Smooth muscle cell (in vitro differentiated cells): ENCODE measurements around the gene BBOF1. TPM values are rescaled to one million over a fixed set of nuclear protein-coding genes. Genes with fewer than 3 reads are reported as not detected.

Experiments used
- DNase-seq: peaks from one replicate; lab custom pipeline; 2025; ENCODE audit not compliant: unreplicated experiment; lab: John Stamatoyannopoulos, UW
- H2AFZ ChIP-seq: fragments of 200-600 bp; sonication (generic); 2 replicates; pipeline ENCODE4 v1.6.0; 2016; ENCODE audit warnings: antibody characterized with exemption, low read depth, mild to moderate bottlenecking
- H3F3A ChIP-seq: fragments of 200-600 bp; sonication (generic); 2 replicates; pipeline ENCODE4 v1.6.0; 2017; ENCODE audit warnings: antibody characterized with exemption, low read depth
- H3K27ac ChIP-seq: fragments of 200-600 bp; sonication (generic); 2 replicates; pipeline ENCODE4 v1.5.1; 2016; ENCODE audit warnings: low read depth, mild to moderate bottlenecking
- H3K27me3 ChIP-seq: fragments of 200-600 bp; sonication (generic); 2 replicates; pipeline ENCODE4 v1.6.1; 2016; ENCODE audit warnings: low read depth, mild to moderate bottlenecking
- H3K36me3 ChIP-seq: fragments of 200-600 bp; sonication (generic); 2 replicates; pipeline ENCODE4 v1.5.1; 2016; ENCODE audit warnings: low read depth
- H3K4me1 ChIP-seq: fragments of 200-600 bp; sonication (generic); 2 replicates; pipeline ENCODE4 v1.5.1; 2016; ENCODE audit warnings: low read depth
- H3K4me2 ChIP-seq: fragments of 200-600 bp; sonication (generic); 2 replicates; pipeline ENCODE4 v1.6.0; 2016; ENCODE audit warnings: mild to moderate bottlenecking
- H3K4me3 ChIP-seq: fragments of 200-600 bp; sonication (generic); 2 replicates; pipeline ENCODE4 v1.5.1; 2016; ENCODE audit warnings: mild to moderate bottlenecking
- H3K79me2 ChIP-seq: fragments of 200-600 bp; sonication (generic); 2 replicates; pipeline ENCODE4 v1.6.0; 2016; ENCODE audit warnings: low read depth, mild to moderate bottlenecking
- H3K9ac ChIP-seq: fragments of 200-600 bp; sonication (generic); 2 replicates; pipeline ENCODE4 v1.6.0; 2016; ENCODE audit warnings: low read depth
- H3K9me3 ChIP-seq: fragments of 200-600 bp; sonication (generic); replicated peaks from 2 replicates; pipeline ENCODE4 v1.5.1; 2016; ENCODE audit warnings: low read depth
- H4K20me1 ChIP-seq: fragments of 200-600 bp; sonication (generic); 2 replicates; pipeline ENCODE4 v1.6.0; 2016; ENCODE audit warnings: low read depth
- WGBS: methylation state at CpG from one replicate; pipeline ENCODE4 v1.1.7; 2016; ENCODE audit warnings: low lambda C conversion rate; 5-methylcytosine and 5-hydroxymethylcytosine counted together
- polyA plus RNA-seq: library from polyadenylated mRNA; unstranded; fragments of >200 nt; fragmentation: Nextera tagmentation; extraction: Ambion mirVana; gene quantifications from 2 replicates; pipeline ENCODE4 v1.2.1, GENCODE V29; 2016
- total RNA-seq: library from RNA; depleted of rRNA; stranded (reverse); fragments of >200 nt; gene quantifications from 2 replicates; pipeline ENCODE4 v1.2.3, GENCODE V29; 2014
- TF ChIP-seq, protein P1 (sequence below): fragments of 200-600 bp; sonication (generic); IDR thresholded peaks from 2 replicates; pipeline ENCODE4 v1.5.1; 2017; ENCODE audit warnings: borderline replicate concordance, mild to moderate bottlenecking, antibody characterized with exemption; ENCODE audit not compliant: insufficient read depth, poor library complexity, severe bottlenecking

BBOF1 gene
- total and polyA plus RNA-seq, 2 experiments from 2014 or later, result 6.4 to 6.5 TPM

GRCh38 chr14:73995977-73996378, 23.2 kb upstream of the BBOF1 start:
- TF ChIP-seq, protein P1, sequence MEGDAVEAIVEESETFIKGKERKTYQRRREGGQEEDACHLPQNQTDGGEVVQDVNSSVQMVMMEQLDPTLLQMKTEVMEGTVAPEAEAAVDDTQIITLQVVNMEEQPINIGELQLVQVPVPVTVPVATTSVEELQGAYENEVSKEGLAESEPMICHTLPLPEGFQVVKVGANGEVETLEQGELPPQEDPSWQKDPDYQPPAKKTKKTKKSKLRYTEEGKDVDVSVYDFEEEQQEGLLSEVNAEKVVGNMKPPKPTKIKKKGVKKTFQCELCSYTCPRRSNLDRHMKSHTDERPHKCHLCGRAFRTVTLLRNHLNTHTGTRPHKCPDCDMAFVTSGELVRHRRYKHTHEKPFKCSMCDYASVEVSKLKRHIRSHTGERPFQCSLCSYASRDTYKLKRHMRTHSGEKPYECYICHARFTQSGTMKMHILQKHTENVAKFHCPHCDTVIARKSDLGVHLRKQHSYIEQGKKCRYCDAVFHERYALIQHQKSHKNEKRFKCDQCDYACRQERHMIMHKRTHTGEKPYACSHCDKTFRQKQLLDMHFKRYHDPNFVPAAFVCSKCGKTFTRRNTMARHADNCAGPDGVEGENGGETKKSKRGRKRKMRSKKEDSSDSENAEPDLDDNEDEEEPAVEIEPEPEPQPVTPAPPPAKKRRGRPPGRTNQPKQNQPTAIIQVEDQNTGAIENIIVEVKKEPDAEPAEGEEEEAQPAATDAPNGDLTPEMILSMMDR, result no peak
- H3K9ac ChIP-seq, result no peak overlapping the region
- 95% methylated on average over 8 of the region's 8 CpGs for WGBS
- no peaks in the 10 kb centered on the region for H3K27me3 ChIP-seq
- DNase-seq, result no peak
- no peaks in the 10 kb centered on the region for H4K20me1 ChIP-seq
- H3K9me3 ChIP-seq, result no peaks in the 10 kb centered on the region
- H3K4me3 ChIP-seq, result peak overlapping the region; percentile 13
- H3K27ac ChIP-seq, result no peak overlapping the region
- no peak overlapping the region for H3K4me2 ChIP-seq
- no peaks in the 10 kb centered on the region for H3K4me1 ChIP-seq
- H3K36me3 ChIP-seq, result no peaks in the 10 kb centered on the region
- no peaks in the 10 kb centered on the region for H3K79me2 ChIP-seq
- H3F3A ChIP-seq, result no peaks in the 10 kb centered on the region
- H2AFZ ChIP-seq, result no peak overlapping the region

DNA sequence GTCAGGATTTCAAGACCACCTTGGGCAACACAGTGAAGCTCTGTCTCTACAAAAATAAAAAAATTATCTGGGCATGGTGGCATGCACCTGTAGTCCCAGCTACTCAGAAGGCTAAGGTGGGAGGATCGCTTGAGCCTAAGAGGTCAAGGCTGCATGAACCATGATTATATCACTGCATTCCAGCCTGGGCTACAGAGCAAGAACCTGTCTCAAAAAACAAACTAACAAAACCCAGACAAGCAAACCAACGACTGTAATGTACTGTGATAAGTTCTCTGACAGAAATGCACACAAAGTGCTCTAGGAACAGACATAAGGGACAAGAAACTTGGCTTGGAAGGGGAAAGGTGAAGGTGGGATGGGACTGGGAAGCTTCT, 22.4 kb upstream of the BBOF1 start:
- H3K9ac ChIP-seq, result no peak overlapping the region
- no peaks in the 10 kb centered on the region for H3K36me3 ChIP-seq
- no peaks in the 10 kb centered on the region for H4K20me1 ChIP-seq
- H3K27me3 ChIP-seq, result no peaks in the 10 kb centered on the region
- no peak for DNase-seq
- no peaks in the 10 kb centered on the region for H3F3A ChIP-seq
- no peak overlapping the region for H2AFZ ChIP-seq
- H3K9me3 ChIP-seq, result no peaks in the 10 kb centered on the region
- 86% methylated on average over 2 of the region's 2 CpGs for WGBS
- H3K4me2 ChIP-seq, result no peak overlapping the region
- H3K79me2 ChIP-seq, result no peaks in the 10 kb centered on the region
- H3K4me3 ChIP-seq, result peak overlapping the region; percentile 13
- TF ChIP-seq, protein P1, result no peak
- H3K27ac ChIP-seq, result no peak overlapping the region
- H3K4me1 ChIP-seq, result no peaks in the 10 kb centered on the region

DNA sequence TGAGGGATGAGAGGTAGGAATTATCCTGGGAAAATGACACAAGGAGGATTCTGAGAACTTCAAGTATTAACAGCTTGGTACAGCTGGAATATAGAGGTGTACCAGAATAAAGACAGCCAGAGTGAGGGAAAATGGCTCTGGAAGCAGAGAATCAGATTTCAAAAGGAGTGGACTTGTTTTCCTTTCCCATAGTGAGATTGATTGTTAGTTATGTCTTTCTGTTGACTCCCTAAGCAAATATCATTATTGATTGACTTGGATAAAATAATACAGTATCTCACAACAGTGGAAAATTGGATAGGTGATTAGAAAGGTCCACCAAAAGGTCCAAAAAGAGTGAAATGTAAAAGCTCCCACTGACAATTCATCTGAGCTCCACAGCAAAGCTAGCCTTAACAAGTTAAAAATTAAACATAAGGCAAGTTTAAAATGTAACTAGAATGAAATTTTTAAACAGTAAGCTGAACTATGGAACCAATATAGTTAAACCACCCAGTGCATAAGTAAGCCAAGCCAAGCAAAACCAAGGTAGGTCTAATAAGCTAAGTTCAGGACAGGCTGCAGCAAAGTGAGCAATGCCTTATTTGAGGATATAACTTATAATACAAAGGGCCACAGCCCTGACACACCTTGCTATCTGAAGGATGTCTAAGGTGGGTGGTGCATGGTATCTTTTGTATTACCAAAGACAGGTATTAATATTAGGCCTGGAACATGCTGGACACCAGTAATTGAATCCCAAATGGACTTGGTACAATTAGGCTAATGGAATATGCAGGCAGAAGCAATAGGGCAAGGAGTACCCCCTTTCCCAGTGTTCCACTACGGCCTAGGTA, 21.8 kb upstream of the BBOF1 start:
- Histone ChIP-seq H3K27ac (no peak overlapping the region), H3K4me3 (peak overlapping the region; percentile 13), H2AFZ (no peak overlapping the region), H3K79me2 (no peaks in the 10 kb centered on the region), H3K27me3 (no peaks in the 10 kb centered on the region), H4K20me1 (no peaks in the 10 kb centered on the region), H3K4me2 (no peak overlapping the region), H3K36me3 (no peaks in the 10 kb centered on the region), H3K9me3 (no peaks in the 10 kb centered on the region), H3K4me1 (no peaks in the 10 kb centered on the region), H3K9ac (no peak overlapping the region), H3F3A (no peaks in the 10 kb centered on the region)
- no peak for DNase-seq
- TF ChIP-seq, protein P1, result no peak
- WGBS, result 100% methylated on average over 1 of the region's 1 CpG

GRCh38 chr14:73997944-73998447, 21.2 kb upstream of the BBOF1 start:
- H3K4me2 ChIP-seq, result no peak overlapping the region
- H3K36me3 ChIP-seq, result no peaks in the 10 kb centered on the region
- TF ChIP-seq, protein P1, result no peak
- H3K27ac ChIP-seq, result no peak overlapping the region
- no peaks in the 10 kb centered on the region for H3K9me3 ChIP-seq
- H3K4me1 ChIP-seq, result no peaks in the 10 kb centered on the region
- no peak overlapping the region for H2AFZ ChIP-seq
- H3F3A ChIP-seq, result no peaks in the 10 kb centered on the region
- no peak overlapping the region for H3K9ac ChIP-seq
- no peak overlapping the region for H3K4me3 ChIP-seq
- no peaks in the 10 kb centered on the region for H3K27me3 ChIP-seq
- H4K20me1 ChIP-seq, result no peaks in the 10 kb centered on the region
- DNase-seq, result no peak
- 92% methylated on average over 7 of the region's 7 CpGs for WGBS
- no peaks in the 10 kb centered on the region for H3K79me2 ChIP-seq
